Neuron (in vitro differentiated cells): ENCODE results near the gene SEPTIN5.
"Not testable (repeated sequence)": the region's sequence is repeated elsewhere in the genome, so short reads cannot be mapped to it uniquely, and the experiment has no call there.

Experiments used
- H2AFZ ChIP-seq: one replicate; pipeline ENCODE4 v1.6.1; 2013; ENCODE audit warnings: low read depth, mild to moderate bottlenecking, inconsistent platforms, low read length, moderate library complexity
- H3K27me3 ChIP-seq: one replicate; pipeline ENCODE4 v1.6.1; 2013; ENCODE audit warnings: low read length; ENCODE audit not compliant: insufficient read depth
- H3K36me3 ChIP-seq: one replicate; pipeline ENCODE4 v1.6.1; 2013; ENCODE audit warnings: low read length; ENCODE audit not compliant: insufficient read depth
- H3K4me1 ChIP-seq: one replicate; pipeline ENCODE4 v1.6.1; 2013; ENCODE audit warnings: low read length; ENCODE audit not compliant: insufficient read depth
- H3K4me3 ChIP-seq: 2 replicates; pipeline ENCODE4 v1.5.1; 2013; ENCODE audit warnings: mild to moderate bottlenecking, low read length, moderate library complexity
- H3K9me3 ChIP-seq: one replicate; pipeline ENCODE4 v1.6.1; 2013; ENCODE audit warnings: low read length

The SEPTIN5 gene

DNA sequence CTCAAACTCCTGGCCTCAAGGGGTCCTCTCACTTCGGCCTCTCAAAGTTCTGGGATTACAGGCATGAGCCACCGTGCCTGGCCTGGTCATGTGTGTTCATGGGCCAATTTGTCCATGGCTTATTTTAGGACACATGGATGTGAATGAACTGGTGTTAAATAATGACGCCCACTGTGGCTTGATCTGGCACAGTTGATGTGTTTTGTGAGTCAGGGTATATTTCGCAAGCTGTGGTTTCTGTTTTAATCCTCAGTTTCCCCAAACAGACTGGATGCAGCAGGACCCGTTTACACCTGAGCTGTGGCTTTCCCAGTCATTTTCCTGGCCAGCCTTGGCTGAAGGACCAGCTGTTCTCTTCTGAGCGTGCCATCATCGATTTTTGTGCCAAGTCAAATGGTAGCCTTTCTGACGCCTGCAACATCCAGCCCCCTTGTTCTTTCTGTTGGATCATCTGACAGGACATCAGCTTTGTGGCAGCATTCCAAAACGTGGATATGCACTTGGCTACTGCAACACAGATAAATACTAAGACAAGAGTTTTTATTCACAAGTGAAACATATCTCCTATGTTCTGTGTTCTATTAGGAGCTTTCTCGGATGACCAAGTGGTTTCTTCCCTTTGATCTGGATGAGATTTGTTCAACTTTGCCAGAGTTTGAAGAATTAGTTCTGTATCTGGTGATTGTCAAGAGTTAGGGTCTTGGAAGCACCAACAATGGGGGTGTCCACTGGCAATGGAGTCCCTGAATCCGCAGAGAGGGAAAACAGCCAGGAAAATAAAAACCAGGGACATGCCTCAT is 40.0 kb upstream of the SEPTIN5 start:
- Histone ChIP-seq H3K4me3 (no peak overlapping the region), H3K27me3 (no peaks in the 10 kb centered on the region), H3K9me3 (no peaks in the 10 kb centered on the region), H2AFZ (no peak overlapping the region), H3K4me1 (peaks cover 2% of the 10 kb centered on the region), H3K36me3 (no peaks in the 10 kb centered on the region)

DNA sequence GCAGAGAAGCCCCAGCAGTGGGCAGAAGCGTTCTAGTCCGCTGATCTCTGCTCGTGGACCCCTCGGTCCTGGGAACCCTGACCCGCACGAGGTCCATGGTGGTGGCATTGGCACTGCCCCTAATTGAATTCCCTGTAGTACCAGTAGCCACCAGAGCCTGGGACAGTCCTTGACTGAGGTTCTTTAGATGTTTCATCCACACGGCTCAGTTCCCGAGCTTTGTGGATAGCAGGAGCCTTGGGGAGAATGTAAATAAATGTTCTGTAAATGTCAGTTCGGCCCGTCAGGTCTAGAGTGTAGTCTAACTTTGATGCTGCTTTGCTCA is 39.4 kb upstream of the SEPTIN5 start:
- Histone ChIP-seq H3K9me3 (no peaks in the 10 kb centered on the region), H3K27me3 (no peaks in the 10 kb centered on the region), H2AFZ (no peak overlapping the region), H3K4me1 (peaks cover 4% of the 10 kb centered on the region), H3K4me3 (no peak overlapping the region), H3K36me3 (no peaks in the 10 kb centered on the region)

DNA sequence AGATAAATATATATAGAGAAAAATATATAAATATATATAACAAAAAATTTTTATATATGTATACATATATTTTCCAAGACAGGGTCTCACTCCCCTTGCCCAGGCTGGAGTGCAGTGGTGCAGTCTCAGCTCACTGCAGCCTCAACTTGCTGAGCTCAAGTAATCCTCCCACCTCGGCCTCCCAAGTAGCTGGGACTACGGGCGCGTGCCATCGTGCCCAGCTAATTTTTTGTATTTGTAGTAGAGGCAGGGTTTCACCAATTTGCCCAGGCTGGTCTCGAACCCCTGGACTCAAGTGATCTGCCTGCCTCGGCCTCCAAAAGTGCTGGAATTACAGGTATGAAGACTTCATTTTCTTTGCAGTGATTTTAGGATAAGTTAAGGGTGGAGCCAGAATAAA is 38.9 kb upstream of the SEPTIN5 start:
- Histone ChIP-seq H3K27me3 (no peaks in the 10 kb centered on the region), H3K9me3 (no peaks in the 10 kb centered on the region), H3K4me1 (peaks cover 4% of the 10 kb centered on the region), H2AFZ (no peak overlapping the region), H3K36me3 (no peaks in the 10 kb centered on the region), H3K4me3 (no peak overlapping the region)

DNA sequence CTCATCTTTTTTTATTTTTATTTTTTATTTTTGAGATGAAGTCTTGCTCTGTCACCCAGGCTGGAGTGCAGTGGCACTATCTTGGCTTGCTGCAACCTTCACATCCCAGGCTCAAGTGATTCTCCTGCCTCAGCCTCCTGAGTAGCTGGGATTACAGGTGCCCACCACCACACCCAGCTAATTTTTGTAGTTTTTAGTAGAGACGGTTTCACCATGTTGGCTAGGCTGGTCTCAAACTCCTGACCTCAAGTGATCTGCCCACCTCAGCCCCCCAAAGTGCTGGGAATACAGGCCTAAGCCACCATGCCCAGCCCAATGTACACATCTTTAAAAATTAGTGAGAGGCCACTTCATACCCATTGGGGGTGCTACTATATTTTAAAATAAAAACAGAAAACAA is 37.9 kb upstream of the SEPTIN5 start:
- H2AFZ ChIP-seq, H3K9me3 ChIP-seq, H3K36me3 ChIP-seq, H3K4me3 ChIP-seq, H3K4me1 ChIP-seq, H3K27me3 ChIP-seq: not testable (repeated sequence)

DNA sequence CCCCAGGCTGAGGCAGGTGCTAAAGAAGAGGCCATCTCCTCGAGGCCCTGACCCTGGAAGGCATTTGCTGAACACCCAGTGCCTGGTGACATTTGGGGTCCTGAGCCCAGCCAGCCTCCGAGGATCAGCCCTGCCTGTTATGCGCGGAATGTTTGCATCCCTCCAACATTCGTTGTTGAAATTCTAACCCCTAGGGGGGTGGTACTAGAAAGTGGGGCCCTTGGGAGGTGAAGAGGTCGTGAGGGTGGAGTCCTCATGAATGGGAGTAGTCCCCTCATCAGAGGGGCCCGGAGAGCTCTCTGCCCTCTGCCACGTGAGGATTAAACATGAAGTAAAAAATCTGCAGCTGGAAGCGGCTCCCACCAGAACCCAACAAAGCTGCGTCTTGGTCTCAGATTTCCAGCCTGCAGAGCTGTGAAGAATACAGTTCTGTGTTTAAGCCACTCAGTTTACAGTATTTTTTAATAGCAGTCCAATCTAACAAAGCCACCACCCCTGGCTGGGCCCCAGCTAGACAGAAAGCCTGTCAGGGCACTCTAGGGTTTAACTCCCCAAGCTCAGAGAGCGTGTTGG is 35.3 kb upstream of the SEPTIN5 start:
- Histone ChIP-seq H3K4me3 (no peak overlapping the region), H3K9me3 (no peaks in the 10 kb centered on the region), H2AFZ (no peak overlapping the region), H3K36me3 (no peaks in the 10 kb centered on the region), H3K27me3 (peaks cover 2% of the 10 kb centered on the region), H3K4me1 (peaks cover 4% of the 10 kb centered on the region)

DNA sequence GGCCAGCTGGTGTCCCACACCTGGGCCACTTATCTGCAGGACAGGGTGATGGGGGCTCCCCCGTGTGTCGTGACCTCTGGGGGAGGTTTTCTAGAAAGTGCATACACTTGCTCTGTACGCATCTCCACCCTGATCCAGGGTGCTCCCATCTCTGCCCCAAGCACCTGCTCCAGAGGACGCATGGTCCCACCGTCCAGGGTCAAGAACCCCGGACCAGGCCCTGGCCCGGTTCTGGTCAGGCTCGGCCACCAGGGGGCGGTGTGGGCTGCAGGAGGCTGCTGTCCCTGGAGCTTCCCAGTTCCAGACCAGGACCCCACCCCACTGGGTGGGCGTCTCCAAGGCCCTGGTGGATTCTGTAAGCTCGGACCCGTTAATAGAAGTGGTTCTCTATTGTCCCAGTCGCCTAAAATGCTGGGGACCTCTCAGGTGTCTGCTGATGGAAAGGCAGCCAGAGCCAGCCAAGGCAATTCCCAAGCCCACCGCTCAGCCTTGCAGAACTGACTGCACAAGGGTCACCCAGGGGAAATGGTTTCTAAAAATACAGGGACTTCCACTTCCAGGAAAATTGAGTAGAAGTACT is 34.7 kb upstream of the SEPTIN5 start:
- H2AFZ ChIP-seq: no peak overlapping the region
- no peak overlapping the region for H3K4me3 ChIP-seq
- peaks cover 4% of the 10 kb centered on the region for H3K4me1 ChIP-seq
- no peaks in the 10 kb centered on the region for H3K9me3 ChIP-seq
- H3K36me3 ChIP-seq: no peaks in the 10 kb centered on the region
- peaks cover 2% of the 10 kb centered on the region for H3K27me3 ChIP-seq

DNA sequence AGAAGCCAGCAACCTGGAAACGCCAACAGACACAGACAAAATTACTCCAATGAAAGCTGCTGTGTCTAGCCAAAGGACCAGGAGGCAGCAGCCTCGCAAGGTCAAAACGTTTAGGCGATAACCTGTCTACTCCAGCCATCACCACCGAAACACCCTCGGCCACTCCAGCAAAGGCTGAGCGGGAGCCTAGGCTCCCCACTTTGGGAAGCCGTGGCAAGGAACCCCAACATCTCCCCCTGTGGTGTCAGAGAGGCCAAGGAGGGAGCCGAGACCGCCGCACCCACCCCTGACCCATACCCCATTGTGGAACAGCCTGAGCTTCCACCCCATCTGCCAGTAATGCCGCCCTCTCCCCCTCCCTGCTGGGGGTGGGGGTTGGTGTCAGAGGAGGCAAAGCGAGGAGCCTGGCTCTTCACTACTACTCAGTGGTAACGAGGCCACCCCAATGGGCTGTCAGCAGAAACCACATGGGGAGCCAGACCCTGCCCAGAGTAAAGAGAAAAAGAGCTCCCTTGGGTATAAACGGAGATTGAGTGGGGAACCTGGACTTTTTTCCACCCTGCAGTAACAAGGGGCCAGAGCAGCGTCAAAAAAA is 33.9 kb upstream of the SEPTIN5 start:
- H2AFZ ChIP-seq: no peak overlapping the region
- peaks cover 2% of the 10 kb centered on the region for H3K27me3 ChIP-seq
- H3K9me3 ChIP-seq: no peaks in the 10 kb centered on the region
- H3K4me1 ChIP-seq: peaks cover 4% of the 10 kb centered on the region
- no peak overlapping the region for H3K4me3 ChIP-seq
- no peaks in the 10 kb centered on the region for H3K36me3 ChIP-seq

DNA sequence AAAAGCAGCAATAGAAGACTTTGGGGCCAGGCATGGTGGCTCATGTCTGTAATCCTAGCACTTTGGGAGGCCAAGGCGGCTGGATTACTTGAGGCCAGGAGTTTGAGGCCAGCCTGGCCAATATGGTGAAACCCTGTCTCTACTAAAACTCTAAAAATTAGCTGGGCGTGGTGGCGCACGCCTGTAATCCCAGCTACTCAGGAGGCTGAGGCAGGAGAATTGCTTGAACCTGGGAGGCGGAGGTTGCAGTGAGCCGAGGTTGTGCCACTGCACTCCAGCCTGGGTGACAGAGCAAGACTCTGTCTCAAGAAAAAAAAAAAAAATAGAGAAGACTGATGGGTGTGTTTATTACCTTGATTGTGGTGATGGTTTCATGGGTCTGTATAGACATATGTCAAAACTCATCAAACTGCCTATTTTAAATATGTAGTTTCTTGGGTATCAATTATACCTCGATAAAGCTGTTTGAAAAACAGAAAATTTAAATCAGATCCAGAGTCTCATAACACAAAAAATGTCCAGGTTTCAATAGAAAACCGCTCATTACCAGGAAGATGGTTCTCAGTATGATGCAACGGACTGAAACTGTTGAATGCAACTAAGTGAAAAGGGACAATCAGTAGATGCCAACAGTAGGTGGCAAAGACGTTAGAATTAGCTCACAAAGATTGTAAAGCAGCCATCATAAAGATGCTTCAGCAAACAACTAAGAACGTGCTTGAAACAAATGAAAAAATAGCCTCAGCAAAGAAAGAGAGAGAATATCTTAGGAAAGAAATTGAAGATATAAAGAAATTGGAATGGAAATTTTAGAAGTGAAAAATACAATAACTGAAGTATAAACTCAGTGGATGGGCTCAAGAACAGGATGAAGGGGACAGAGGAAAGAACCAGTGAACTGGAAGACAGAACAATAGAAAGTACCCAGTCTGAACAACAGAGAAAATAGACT is 33.1 kb upstream of the SEPTIN5 start:
- Histone ChIP-seq H3K9me3 (no peaks in the 10 kb centered on the region), H3K36me3 (no peaks in the 10 kb centered on the region), H2AFZ (no peak overlapping the region), H3K4me1 (peaks cover 4% of the 10 kb centered on the region), H3K27me3 (peaks cover 2% of the 10 kb centered on the region), H3K4me3 (no peak overlapping the region)

DNA sequence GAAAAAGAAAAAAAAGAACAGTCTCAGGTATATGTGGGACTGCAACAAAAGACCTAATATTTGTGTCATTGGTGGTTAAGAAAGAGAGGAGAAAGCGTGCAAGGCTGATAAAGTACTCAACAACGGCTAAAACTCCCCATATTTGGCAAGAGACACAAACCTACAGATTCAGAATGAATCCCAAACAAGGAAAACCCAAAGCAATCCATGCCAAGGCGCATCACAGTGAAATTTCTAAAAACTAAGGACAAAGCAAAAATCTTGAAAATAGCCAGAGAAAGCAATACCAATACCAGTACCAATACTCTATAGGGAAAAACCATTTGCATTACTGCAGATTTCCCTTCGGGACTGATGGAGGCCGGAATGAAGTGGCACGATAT is 32.4 kb upstream of the SEPTIN5 start:
- H3K4me1 ChIP-seq: peaks cover 4% of the 10 kb centered on the region
- H3K9me3 ChIP-seq: no peaks in the 10 kb centered on the region
- H3K36me3 ChIP-seq: no peaks in the 10 kb centered on the region
- H3K4me3 ChIP-seq: no peak overlapping the region
- H2AFZ ChIP-seq: no peak overlapping the region
- H3K27me3 ChIP-seq: peaks cover 4% of the 10 kb centered on the region

DNA sequence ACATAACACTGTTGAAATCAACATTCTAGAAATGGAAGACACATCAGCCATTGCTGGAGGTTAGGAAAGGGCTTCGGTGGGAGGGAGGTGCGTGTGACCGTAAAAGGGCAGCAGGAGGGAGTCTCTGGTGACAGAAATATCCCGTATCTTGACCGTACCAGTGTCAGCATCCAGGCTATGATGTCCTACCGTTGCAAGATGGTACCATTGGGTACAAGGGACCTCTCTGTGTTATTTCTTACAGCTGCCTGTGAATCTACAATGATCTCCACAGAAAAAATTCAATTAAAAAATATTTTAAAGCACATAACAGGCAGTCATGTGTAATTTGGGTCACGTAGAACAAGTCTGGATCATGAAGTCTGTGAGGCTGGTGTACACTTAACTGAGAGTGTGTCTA is 27.4 kb upstream of the SEPTIN5 start:
- Histone ChIP-seq H3K36me3 (no peaks in the 10 kb centered on the region), H3K4me1 (no peaks in the 10 kb centered on the region), H3K4me3 (no peak overlapping the region), H3K27me3 (peaks cover 23% of the 10 kb centered on the region), H2AFZ (no peak overlapping the region), H3K9me3 (no peaks in the 10 kb centered on the region)

DNA sequence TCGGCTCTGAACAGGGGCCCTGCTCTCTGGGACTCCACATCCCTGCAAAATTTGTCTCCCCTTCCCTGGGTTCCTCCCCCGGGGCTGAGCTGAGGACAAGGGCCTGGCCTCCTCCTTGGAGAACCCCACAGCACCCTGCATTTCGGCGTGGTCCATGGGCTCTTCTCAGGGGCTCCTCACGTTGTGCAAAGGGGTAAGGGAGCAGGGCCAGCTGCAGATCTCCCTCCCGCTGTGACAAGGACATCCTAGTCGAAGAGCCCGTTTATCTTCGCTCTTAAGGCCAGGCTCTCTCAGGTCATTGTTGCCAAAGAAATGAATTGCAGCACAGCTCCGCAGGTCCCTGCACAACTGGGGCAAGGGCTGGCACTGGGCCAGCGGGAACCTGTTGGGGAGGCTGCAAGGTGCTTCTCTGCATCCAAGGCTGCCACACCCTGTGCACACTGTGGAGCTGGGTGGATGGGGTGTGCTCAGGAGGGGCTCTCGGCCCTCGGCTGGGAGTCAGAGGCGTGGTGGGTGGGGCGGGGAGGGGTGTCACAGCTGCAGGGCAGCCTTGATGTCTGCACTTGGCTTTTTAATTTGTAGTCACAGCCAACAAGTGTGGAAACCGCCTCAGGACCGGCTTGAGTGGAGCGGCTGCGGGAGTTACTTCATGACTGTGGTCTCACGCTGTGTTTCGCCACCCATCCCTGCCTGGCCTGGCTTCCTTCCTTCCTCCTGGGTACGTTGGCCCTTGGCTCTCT is 26.6 kb upstream of the SEPTIN5 start:
- H2AFZ ChIP-seq: no peak overlapping the region
- peaks cover 25% of the 10 kb centered on the region for H3K27me3 ChIP-seq
- H3K4me3 ChIP-seq: no peak overlapping the region
- H3K9me3 ChIP-seq: no peaks in the 10 kb centered on the region
- no peaks in the 10 kb centered on the region for H3K36me3 ChIP-seq
- H3K4me1 ChIP-seq: no peaks in the 10 kb centered on the region
